Measurements from ENCODE around the gene FSCN2.

The FSCN2 gene

DNA sequence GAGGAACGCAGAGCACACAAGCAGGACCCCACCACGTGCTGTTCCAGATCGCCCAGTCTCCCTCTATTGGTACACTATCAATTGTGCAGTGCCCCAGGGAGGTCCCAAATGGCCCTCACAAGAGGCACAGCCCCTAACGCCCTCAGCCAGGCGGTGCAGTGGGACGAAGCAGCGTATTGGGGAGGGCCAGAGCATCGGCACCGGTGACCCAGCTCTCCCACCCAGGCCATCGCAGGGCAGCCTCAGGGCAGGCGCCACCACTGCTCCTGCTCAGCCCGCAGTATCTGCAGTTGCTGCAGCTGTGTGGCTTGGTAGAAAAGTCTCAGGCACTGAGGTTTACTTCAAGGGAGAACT, 29.9 kb downstream of the FSCN2 start:
- DNase-seq = no peak

DNA sequence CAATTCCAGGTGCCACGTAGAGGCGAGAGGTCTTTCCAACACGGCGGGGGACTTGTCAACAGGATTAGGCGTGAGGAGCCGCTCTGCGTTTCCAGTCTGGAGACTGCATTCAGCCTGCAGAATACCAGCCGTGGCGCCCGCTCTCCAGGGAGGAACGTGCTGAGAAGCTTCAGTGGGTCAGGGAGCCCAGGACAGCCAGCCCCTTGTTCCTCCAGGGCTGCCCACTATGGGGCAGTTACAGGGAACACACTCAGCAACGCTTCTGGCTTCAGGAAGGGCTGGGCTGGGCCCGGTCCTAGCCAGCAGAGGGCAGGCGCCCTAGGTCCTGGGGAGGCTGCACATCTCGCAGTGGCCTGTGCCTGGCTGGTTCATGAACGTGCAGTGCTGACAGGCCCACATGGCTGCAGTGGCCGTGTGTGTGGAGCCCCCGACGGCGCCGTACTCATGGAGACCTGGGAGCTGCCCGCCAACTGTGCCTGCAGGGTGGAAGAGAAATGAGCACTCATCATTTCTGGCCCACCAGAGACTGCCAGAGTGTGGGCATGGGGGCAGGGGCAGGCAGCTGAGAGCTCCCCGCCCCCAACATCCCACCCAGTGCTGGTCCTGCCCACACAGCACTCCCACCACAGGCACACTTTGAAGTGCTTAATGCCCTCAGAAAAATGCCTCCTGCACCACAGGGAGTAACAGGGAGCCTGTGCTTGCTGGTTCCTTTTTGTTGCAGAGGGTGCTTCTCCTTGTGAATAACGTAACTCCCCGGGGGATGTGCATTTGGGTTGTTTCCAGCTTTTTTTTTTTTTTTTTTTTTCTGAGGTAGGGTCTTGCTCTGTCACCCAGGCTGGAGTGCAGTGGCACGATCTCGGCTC, 31.0 kb downstream of the FSCN2 start:
- DNase-seq = no peak

DNA sequence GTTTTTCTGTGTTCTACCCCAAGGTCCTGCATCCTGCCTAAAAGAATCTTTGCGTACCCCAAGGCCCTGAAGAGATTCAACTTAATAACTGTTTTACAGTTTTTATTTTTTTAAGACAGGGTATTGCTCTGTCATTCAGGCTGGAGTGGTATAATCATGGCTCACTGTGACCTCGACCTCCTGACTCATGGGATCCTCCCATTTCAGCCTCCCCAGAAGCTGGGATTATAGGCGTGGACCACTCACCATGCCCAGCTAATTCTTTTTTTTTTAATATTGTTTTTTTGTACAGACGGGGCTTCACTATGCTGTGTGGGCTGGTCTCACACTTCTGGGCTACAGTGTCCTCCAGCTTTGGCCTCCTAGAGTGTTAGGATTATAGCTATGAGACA, 33.3 kb downstream of the FSCN2 start:
- no peak for DNase-seq

DNA sequence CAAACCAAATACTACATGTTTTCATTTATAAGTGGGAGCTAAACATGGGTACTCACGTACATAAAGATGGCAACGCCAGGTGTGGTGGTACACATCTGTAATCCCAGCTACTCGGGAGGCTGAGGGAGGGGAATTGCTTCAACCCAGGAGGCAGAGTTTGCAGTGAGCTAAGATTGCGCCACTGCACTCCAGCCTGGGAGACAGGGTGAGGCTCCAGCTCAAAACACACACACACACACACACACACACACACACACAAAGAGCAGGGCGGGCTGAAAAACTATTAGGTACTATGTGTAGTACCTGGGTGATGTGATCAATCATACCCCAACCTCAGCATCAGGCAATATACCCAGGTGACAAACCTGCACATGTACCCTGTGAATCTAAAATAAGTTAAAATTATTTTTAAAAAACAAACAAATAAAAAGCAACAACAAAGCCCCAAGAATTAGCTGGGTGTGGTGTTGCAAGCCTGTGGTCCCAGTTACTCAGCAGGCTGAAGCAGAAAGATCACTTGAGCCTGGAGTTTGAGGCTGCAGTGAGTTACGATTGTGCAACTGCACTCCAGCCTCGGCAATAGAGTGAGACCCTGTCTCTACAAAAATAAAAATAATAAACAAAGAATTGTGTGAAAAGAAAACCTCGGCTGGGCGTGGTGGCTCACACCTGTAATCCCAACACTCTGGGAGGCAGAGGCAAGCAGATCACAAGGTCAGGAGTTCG, 35.8 kb downstream of the FSCN2 start:
- no peak for DNase-seq

DNA sequence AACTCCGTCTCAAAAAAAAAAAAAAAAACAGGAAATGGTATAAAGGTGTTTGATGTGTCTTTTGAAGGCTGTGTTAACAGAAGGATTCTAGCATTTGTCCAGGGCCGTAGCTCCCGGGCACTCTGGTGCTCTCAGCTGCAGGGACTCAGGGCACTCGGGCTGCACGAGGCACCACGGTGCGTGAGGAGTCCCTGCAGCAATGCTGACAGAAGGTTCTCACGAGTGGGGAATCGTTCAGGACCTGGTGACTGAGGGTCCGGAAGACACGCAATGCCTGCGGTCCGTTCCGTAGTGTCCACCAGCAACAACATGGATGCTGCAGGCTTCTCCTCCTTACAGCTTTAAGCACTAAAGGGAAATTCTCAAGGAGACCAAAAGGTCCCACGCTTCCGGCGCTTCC, 36.6 kb downstream of the FSCN2 start:
- DNase-seq = no peak

DNA sequence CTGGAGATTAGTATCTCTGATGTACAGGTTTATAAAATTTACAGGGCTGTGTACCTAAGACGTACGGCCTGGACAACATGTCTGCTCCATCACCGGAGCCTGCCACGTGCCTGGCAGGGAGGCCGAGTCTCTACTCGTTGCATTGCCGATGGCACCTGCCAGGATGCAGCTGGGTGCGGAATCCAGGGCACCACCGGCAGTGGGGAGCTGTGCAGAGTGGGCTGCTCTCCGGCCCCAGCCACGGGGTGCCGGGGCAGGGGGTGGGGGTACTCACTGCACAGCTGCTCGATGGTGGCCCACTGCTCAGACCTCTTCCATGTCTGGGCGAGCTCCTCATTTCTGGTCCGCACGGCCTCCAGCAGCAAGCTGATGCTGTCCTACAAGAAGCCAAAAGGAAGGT, 37.1 kb downstream of the FSCN2 start:
- DNase-seq = no peak

DNA sequence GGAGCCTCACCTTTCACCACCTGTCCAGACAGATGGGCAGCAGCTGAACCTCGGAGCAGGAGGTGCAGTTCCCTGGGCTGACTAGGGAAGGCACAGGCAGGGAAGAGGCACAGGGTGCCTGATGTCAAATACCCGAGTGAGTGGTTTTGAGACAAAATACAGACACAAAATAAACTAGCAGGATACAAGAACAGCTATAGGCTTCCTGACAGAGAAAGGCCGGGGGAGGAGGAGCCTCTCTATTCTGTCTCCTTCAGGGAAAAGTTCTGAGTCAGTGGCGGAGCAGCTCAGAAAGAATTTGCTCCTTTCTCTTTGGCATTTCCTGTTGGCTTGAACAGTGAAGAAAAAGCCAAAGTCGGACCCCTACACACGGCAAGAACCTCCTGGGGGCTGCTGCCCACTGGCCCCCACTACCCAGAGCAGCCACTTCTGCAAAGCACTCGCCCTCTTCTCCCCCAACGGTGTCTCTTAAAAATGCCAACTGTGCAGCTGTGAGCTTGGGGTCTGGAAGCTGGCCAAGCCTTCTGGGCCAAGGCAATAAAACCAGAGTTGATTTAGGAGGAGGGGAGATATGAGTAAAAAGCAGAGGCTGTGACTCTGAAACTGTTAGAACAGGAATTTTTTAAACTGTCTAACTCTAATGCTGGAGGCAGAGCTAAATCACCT, 38.4 kb downstream of the FSCN2 start:
- DNase-seq = peak; percentile 68

DNA sequence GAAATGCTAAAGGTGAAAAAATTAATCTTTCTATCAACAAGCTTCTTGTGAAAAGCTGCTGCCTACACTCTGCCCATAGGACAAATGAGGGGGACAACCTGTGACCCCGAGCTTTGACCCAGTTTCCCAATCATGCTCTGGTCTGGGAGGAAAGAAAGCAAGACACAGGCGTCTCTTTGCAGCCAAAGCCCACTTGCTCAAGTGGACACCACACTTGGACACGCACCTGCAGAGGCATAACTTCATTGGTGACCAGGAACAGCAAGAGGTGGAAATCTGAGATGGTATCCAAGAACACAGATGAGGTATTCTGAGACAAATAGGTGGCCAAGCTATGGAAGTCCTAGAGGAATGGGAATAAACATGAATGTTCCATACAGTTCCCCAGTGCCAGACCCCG, 39.0 kb downstream of the FSCN2 start:
- no peak for DNase-seq

DNA sequence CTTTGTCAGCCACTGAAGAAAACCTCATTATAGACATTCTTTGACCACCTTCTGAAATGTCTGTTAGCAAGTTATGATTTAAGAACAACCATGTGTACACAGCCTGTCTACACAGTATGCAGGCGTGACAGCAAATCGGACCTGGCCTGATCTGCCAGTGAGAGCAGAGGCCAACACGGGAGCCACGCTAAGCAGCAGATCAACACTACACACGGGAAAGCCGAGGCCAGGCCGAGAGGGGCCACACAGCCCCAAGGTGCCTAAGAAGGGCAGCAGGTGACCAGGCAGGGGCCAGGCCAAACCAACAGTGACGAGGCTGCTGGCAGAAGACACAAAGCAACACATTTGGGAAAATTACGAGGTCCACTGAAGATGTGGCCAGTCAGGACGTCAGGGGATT, 40.2 kb downstream of the FSCN2 start:
- no peak for DNase-seq

DNA sequence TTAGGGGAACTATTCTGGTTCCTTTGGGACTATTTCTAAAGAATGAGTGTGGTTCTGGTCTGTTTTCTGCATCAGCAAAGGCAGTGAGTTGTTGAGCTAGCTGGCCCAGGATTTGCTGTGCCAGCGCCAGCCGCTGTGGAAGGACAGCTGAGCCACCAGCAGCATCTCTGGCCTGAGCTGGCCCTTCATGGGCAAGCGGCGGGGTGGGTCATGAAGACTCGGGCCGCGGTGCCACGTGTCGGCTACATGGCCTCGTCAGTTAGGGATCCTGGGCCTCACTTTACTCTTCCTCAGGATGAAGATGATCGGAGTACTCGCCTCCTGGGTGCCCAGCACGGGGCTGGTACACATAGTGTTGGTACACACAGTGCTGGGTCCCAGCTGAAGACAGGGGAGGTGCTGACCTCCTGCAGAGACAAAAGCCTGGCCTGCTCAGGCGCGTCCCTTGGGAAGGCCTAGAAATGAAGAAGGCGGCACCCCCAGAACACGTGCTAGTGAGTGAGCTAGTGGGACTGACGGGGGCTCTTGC, 41.9 kb downstream of the FSCN2 start:
- no peak for DNase-seq

DNA sequence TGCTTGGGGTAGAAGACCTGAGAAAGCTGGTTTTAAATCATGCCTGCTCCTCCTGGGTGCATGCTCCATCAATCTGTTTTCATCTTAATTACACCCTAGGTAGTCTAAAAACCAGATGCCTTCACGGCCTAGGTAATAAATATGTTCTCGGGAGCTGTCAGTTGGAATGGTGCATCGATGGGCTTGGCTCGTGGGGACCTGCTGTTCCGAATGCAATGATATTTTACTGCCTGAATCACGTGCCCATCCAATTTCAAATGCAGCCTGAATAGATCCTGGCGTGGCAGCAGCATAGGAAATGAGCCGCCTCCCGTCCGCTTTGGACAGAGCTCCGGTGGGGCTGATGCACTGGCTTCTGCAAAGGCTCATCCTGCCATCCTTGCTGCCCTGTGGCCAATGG, 42.8 kb downstream of the FSCN2 start:
- DNase-seq = no peak

DNA sequence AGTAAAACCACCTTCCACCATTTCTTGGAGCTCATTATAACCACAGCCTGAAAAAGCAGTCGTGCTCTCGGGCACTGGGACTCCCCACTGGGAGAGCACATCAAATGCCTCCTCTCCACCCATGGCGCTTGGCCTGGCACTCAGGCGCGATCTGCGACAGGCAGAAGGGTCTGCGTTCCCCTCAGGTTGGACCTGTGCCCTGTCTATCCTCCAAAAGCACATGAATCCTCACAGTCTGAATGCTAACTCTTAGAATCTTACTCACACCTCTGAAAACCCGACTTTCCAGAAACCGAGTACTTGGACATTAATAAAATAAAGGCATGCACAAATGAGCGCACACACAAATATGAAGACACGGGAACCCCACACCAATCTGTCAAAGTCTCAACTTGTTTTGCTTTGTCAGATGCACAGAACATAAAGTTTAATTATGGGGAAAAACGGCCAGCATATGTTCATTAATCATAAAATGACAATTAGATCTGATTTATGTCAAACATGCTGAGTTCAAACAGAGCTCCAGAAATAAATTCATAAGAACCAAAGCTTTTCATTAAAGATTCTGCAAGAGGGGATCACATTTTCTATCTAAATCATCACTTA, 44.5 kb downstream of the FSCN2 start:
- no peak for DNase-seq

DNA sequence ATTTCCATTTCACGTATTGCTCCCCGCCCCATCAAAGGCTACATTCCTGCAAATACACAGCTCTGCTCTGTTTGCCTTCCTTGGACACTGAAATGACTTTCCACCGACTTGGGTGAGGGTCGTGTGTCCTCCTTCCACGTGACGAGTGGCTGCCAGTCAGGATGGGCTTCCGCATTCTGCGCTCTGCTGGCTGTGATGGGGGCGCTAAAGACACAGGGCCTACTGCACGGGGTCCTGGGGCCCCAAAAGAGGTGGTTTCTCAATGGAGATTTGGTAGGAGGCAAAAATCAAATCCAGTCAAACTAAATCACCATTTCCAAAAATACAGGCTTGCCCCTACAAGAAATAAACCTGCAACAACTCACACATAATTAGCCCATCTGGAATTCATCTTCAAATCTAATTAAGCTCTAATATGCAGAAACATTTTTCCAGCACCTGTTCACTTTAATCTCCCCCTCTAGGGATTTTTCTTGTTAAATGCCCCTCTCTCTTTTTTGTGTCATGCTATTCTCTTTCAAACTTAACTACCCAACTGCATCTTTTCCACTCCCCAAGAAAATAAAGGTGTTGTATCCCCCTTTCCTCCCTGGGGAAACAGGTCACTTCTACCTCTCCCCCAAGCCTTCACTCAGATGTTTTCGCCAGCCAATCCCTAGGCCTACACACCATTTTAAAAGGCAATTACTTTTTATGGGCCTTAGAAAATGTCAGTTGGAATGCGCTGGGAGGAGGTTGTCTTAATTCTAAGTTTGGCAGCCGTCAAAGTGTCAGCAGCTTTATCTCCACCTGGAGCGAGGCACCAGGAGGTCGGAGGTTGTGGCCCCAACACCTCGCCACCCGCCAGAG, 45.8 kb downstream of the FSCN2 start:
- peak; percentile 92 for DNase-seq

DNA sequence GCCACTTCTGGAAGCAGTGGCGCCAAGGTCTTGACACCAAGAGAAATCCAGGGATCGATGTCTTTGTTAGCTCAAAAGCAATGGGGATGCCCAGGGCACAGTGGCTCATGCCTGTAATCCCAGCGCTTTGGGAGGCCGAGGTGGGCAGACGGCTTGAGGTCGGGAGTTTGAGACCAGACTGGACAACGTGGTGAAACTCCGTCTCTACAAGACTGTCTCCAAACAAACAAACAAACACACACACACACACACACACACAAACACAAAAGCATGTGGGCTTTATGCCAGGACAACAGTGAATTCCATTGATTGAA, 46.4 kb downstream of the FSCN2 start:
- DNase-seq = no peak

DNA sequence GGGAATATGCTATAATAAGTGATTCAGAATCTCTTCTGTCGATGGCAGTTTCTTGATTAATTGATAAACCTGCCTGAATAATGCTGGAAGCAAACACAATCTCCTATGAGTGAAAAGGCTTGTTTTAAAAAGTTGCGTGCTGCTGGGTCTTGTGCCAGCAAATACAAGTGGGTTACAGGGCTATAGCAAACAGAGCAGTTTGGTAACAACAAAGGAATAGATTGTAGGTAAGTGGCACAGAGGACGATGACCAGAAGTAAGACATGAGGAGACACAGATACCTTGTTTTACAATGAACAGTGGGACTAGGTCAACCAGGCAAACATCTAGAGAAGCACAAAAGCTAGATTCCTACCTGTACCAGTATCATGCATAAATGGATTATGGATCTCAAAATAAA, 47.7 kb downstream of the FSCN2 start:
- DNase-seq = no peak

DNA sequence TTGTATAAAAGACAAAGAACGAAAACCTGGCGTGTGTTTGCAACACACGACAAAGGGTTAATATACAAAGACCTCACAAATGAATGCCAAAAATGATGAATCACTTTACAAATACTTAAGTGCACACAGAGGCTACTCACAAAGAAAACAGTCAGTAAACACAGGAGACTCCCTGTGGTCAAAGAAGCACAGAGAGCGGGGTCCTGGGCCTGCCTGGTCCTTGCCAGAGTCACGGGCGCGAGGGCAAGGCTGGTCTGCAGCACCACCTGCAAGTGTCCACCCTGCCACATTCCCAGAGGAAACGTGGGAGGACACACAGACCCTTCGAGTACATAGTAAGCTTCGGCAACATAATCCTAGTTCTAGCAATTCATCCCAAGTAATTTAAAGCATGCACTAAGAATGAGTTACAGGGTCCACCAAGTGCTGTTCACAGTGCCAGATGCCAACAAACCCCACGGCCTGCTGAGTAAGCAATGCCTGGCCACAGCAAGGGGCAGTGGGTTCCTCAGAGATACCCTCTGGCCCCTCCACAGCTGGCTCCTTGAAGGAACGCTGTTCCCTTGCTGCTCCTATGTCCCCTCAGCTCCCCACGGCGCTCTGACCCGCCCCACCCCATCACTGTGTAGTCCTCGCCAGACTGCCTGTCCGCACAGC, 48.6 kb downstream of the FSCN2 start:
- DNase-seq = no peak

DNA sequence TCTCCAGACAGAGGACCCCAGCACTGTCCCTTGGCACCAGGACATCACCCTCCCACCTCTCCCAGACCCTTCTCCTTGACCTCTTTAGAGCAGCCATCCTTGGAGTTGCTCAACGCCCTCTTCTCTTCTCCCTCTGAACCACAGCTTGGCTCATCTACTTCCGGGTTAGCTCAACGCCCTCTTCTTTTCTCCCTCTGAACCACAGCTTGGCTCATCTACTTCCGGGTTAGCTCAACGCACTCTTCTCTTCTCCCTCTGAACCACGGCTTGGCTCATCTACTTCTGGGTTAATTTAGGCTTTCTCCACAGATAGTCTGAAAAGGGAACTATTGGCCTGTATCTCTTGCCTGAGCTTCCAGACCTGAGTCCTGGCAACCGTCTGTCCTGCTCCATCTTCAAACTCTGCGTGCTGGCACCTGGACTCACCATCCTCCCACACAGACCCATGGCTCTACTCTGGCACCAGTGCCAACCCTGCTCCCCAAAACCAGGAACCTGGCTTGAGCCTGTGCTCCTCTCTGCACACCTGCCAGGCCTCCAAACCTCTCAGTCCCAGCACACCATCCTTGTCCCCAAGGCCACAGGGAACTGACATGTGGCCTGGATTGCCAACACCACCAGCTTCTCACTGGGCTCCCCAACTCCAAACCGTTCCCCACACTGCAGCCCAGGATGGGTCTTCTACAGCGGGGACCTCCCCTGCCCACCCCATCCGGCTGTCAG, 49.3 kb downstream of the FSCN2 start:
- no peak for DNase-seq

DNA sequence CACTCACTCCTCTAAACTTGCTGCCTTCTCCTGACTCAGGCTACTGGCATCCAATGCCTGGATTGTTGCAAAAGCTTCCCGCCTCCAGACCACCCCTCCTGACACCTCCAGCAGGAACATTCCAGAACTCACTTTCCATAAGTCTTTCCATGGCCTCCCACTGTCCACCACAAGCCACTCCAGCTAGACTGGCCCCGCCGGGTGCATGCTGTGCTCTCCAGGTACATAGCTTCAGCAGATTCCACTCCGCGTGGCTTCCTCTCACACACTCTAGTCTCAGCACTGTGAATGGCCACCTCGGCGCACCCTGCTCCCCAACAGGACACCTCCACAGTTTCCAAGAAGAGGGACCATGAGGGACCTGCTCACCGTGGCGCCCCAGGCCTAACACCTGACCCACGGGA, 49.9 kb downstream of the FSCN2 start:
- DNase-seq = no peak

DNA sequence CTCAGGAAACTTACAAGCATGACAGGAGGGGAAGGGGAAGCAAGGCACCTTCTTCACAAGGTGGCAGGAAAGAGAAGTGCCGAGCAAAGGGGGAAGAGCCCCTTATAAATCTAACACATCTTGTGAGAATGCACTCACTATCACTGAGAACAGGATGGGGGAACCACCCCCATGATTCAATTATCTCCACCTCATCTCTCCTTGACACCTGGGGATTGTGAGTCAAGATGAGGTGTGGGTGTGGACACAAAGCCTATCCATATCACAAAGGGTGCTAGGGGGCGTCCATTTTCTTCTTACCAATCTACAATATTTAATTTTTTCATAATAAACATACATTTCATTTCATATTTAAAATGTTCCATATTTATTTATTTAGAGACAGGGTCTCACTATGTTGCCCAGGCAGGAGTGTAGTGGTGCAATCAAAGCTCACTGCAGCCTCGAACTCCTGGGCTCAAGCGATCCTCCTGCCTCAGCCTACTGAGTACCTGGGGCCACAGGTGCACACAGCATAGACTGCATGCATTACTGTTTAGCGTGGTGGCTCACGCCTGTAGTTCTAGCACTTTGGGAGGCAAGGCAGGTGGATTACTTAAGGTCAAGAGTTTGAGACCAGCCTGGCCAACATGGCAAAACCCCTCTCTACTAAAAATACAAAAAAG, 50.5 kb downstream of the FSCN2 start:
- DNase-seq = no peak

DNA sequence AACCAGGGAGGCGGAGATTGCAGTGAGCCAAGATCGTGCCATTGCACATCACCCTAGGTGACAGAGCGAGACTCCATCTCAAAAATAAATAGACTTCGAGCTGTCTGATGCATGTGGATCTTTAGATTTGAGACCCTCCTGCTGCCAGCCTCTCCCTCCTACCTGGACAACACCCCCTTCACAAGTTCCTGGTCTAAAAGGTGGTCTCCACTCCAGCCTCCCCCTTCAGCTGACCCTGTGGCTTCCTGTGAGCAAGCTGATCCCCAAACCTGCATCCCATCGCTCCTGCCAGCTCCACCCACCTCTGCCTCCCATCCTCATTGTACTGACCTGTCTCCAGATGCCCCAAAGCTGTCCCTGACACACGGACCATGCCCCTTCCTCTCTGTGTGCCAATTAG, 51.1 kb downstream of the FSCN2 start:
- no peak for DNase-seq

DNA sequence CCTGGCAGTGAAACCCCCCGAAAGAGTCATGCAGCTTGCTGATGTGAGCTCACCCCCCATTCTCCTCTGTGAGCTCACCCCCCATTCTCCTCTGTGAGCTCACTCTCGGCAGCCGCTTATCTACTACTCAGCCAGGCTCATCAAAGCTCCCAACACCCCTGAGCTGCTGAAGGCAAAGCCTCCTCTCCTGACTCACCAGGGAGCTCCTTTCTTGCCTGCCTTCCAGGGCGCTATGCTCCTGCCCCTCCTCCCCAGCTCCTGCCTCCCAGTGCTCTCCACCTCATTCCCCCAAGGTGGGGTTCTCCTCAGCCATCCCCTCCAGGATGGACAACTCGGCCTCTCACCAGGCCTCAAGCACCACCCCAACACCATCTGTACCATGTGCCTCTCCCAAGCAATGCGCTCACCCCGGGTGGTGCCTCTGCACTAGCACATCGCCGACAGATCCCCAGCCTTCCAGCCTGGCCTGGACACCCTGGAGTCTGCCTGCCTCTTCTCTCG, 51.7 kb downstream of the FSCN2 start:
- DNase-seq = no peak
